Stimulated activated CD4-positive, alpha-beta T cell treated with anti-CD3 and anti-CD28 coated beads, TNF-alpha, amount 100 ng/mL, for 24 hours (primary cell): Measurements from ENCODE around the gene TCEA3.

Experiments
- DNase-seq, 3 experiments: peaks; one replicate each; pipeline ENCODE4 v3.0.0-alpha.2; 2020; ENCODE audit warnings: low read depth in 3 of 3

Gene TCEA3

DNA sequence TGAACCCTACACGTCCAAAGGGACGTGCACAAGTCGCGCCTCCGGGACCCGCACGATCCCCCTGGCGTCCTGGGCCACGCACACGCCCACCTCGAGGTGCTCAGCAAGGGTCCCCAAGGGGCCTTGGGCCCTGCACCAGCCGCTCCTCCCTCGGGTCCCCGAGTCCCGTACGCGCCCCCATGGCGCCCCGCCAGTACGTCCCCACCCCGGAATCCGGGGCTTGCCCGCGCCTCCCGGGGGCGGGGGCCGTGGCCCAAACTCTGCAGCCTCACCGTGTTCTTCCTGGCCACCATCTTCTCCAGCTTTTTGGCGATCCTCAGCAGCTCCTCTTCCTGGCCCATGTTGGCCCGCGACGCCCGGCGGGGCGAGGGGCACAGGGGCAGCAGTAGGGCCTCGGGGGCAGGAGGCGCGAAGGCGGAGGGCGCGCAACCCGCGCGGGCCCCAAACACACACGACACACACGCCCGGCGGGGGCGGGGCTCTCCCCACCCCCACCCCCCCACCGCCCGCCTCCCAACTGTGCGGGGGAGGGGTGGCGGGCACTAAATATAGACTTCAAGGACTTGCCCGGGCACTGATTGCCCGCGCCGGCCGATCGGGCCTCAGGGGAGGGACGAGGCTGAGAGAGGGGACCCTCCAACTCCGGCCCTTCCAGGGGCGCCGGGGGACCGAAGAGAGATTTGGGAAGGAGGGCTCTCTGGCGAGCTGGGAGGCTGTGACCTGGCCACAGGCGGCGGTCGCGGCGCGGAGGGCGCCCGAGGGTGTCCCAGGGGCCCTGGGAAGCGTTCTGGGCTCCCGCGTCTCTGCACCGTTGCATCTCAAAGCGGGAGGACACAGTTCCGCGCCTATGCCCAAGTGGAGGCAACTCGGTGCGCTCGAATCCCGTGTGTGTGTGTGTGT lies at the start of gene TCEA3:
Gene TCEA3, minus strand, starts transcription at position 456 of the 900 bp plus-strand sequence. Its CDS starts 115 bp downstream, at position 341.
- DNase-seq, result peak in 1 of 3 experiments; percentile 21

- no peak for DNase-seq
Observed at GRCh38 chr1:23473037-23473800, 48.7 kb upstream of the TCEA3 start.

DNA sequence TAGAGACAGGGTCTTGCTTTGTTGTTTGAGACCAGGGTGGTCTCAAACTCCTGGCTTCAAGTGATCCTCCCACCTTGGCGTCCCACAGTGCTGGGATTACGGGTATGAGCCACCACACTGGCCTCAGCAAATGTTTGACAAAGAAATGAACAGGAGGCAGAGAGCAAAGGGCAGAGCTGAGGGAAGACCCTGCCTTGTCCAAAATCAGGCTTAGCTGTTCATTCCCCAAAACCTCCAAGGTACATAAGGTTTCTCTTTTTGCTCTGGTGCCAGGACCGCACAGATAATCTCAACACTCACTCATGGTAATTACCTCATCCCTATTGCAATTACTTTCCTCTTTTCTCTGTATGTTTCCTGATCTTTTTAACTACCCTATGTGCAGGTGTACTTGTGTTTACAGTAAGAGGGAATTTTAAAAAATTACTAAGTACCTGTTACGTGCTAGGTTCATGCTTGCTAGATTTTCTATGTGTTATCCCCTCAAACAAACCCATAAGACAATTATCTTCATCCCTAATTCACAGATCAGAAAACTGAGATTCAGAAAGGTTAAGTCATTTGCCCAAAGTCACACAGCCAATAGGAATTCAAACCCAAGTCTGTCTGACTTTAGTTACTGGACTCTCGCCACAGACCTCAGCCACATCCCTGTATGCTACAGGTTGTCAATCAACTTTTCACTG lies 47.9 kb upstream of the TCEA3 start:
- no peak for DNase-seq

DNA sequence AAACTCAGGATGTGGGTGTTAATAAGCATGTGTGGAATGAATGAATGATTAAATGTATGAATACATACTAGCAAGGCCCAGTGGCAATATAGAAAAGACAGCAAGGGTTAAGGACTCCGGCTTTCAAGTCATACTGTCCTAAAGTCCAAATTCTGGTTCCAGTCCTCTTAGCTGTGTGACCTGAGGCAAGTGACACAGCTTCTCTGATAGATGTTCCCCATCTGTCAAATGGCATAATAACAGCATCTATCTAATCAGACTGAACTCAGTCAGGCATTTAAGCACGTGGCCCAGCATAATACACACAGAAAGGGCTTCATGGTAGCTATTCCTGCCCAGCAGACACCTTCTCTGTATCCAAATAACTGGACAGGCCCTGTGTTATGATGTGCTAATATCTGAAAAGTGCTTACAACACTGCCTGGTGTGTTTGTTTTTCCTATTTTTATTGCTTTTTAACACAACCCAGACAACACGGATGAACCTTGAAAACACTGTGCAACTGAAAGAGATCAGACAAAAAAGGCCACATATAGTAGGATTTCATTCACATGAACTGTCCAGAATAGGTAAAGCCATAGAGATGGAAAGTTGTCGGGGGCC lies 47.0 kb upstream of the TCEA3 start:
- no peak for DNase-seq

- no peak for DNase-seq
Observed at GRCh38 chr1:23470282-23471070, 45.9 kb upstream of the TCEA3 start.

DNA sequence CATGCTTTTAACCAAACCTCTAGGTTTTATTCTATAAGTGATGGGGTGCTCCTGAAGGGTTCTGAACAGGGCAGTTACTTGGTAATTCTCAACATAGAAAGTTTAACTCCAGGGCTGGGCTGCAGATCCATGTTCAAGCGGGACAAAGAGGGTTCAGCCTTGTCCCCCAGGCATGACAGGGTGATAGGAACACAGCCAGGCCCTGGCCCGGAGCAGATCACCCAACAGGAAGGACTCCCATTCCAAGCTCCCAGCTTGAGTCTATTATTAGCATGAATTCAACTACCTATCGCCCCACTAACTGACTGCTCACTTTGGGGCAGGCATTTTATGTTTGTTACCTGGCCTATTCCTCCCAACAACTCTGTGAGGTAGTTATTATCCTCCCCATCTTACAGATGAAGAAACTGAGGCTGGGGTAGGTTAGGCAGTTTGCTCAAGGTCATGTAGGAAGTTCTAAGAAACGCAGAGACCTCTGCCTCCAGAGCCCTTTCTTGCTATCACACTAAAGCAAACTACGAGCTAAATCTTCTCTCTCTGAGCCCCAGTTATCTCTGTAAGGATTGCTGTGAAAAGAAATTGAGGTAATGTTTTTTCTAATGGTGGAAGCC lies 44.9 kb upstream of the TCEA3 start:
- DNase-seq, result no peak

DNA sequence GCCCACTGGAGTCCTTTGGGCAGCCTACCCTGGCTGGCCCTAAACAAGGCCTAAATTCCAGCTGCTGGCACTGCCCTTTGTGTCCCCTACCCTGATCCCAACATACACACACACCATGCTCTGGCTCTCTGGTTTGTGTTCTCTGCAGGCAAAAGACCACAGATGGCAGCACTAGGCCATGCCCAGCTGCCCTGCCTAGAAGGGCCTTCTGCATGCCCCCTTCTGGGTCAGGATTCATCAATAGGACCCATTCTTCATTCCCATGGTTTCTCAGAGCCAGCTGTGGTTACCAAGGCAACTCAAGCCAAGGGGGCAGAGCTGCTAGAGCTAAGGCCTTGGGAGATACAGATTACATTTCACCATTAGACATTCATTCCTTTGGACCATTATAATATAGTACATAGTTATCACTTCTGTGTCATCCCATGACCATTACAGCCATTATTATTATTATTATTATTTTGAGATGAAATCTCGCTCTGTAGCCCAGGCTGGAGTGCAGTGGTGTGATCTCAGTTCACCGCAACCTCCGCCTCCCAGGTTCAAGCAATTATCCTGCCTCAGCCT lies 42.0 kb upstream of the TCEA3 start:
- no peak for DNase-seq

DNA sequence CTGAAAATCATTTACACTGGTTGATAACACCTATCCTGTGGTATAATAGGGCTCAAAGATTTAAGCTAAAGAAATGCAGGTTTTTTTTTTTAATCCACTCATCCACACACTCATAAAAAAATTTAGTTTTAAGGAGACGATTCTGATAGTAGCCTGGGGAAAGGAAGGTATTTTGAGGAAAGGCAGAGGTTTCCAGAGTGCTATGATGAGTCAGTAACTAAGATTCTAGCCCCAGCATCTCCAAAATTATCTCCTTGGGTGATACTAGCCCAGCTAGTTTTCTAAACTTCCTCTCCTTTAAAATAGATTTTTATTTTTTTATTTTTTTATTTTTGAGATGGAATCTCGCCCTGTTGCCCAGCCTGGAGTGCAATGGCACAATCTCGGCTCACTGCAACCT lies 38.7 kb upstream of the TCEA3 start:
- no peak for DNase-seq

GRCh38 chr1:23462766-23463165 lies 38.2 kb upstream of the TCEA3 start:
- DNase-seq, result no peak

DNA sequence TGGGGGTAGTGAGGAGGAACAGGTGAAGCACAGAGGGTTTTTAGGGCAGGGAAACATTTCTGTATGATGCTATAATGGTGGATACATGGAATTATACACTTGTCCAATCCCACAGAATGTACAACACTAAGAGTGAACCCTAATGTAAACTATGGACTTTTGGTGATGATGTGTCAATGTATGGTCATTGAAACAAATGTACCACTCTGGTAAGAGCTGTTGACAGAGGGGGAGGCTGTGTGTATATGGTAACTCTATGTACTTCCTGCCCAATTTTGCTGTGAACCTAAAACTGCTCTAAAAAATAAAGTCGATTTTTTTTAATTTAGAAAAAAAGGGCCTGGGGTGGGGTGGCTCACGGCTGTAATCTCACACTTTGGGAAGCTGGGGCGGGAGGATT lies 36.5 kb upstream of the TCEA3 start:
- no peak for DNase-seq

DNA sequence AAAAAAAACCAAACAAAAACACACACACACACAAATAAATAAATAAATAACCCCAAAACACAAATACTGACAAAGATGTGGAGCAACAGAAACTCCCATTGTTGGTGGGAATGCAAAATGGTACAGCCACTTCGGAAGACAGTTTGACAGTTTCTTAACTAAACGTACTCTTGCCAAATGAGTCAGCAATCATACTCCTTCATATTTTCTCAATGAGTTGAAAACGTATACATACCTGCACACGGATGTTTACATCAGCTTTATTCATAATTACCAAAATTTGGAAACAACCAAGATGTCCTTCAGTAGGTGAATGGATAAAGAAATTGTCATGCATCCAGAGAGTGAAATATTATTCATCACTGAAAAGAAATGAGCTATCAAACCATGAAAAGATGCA lies 36.0 kb upstream of the TCEA3 start:
- DNase-seq, result no peak

GRCh38 chr1:23459338-23459757 lies 34.8 kb upstream of the TCEA3 start:
- DNase-seq, result no peak

- no peak for DNase-seq
Observed at GRCh38 chr1:23456226-23456625, 31.7 kb upstream of the TCEA3 start.

DNA sequence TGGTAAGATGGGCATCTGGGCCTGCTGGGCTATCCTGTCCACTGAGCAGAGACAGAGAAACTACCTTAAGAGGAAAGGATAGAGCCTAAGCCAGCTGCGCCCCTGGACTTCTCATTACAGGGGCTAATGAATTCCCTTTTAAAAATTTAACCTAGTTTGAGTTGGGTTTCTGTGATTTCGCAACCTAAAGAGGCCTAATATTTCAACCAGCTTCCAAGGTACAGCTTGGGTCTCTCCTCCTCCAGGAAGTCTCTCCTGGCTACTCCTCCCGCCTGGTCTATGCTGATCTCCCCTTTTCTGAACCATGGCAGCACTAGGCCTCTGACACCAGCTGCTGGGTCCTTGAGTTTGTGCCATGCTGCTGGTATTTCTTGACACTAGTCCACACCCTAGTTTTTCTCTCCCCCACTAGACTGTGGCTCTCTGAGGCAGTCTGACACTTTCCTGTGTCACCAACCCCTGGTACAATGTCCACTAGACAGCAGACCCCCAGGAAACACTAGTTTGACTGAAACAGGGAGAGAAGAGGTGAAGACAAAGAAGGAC lies 29.0 kb upstream of the TCEA3 start:
- no peak for DNase-seq

DNA sequence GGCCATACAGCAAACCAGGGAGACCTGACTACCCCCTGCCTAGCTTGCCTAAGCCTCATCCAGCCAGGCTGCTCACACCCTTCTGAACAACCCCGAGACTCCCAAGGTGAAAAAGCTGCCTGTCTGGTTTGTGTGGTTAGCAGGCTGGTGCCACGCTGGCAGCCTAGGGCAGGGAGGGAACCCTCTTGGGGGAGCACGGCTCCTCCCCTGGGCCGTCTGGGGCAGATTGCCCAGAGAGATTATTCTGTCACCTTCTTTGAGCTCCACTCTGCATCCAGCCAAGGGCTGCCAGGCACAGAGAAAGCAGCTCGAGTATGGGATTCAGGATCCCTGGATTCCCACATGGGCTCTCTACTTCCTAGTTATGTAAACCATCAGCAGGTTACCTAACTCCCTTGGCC lies 27.5 kb upstream of the TCEA3 start:
- DNase-seq, result peak in 1 of 3 experiments; percentile 1

GRCh38 chr1:23451441-23451840 lies 26.9 kb upstream of the TCEA3 start:
- no peak for DNase-seq

DNA sequence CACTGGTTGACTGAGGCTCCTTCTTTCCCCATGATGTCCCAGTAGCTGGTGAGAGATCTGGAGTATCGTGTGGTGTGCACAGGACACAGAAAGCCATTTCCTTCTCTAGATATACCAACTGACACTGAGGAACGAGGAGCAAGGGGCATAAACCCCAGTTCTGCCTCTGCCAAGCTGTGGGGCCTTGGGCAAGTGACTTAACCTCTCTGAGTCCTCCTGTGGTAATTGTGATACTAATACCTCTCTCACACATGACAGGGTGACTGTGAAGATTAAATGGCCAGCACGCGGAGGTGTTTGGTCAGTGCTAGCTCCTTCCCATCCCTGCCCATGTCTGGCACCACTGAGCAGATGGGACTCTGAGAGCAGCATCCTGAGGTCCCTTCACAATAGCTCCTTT lies 26.3 kb upstream of the TCEA3 start:
- no peak for DNase-seq

- no peak for DNase-seq
Observed at GRCh38 chr1:23449958-23450357, 25.4 kb upstream of the TCEA3 start.

DNA sequence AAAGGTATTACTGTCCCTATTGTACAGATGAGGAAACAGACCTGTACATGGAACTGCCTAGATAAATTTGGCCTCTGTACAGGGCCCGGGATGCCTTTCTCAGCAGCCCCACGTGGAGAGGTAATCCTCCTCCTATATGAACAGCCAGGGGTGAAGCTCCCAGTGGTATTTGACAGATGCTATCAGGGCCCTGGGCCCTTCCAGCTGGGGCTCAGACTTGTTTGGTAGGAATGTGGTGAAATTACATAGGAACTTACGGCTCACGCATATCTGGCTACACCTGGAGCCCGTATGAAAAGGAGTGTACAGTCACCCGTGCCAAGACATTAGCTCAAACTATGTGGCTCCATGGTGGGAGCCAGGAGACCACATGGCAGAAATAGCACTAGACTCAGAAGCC lies 24.8 kb upstream of the TCEA3 start:
- no peak for DNase-seq

DNA sequence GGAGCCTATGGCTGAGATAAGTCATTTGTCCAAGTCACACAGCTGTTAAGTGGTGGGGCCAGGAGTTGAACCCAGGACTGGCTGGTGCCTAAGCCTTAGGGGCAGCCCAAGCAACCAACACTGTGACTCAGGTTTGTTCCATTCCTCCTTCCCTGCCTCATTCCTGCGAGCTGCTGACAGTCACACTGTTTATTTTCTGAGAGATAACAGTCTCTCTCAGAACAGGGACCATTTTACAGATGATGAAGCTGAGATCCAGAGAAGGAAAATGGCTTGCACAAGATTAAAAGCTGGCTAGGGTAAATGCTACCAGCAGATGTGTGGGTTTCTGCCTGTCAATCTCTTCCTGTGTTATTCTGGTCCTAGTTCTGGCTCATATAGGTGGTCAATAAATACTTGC lies 24.3 kb upstream of the TCEA3 start:
- DNase-seq, result no peak
